SK-N-MC (cell line): ENCODE results near the gene LAMC3.

Source experiments
- EZH2 ChIP-seq: fragments of 200-600 bp; sonication (generic); IDR thresholded peaks from one replicate; pipeline ENCODE4 v1.6.1; 2017; ENCODE audit warnings: antibody characterized with exemption
- POLR2AphosphoS5 ChIP-seq: IDR thresholded peaks from 2 replicates; pipeline ENCODE4 v1.6.1; 2012; ENCODE audit warnings: mild to moderate bottlenecking, low read depth, low read length, borderline replicate concordance

- TF ChIP-seq POLR2AphosphoS5 (no peak), EZH2 (no peak)
These were observed 25.7 kb upstream of the LAMC3 start for GRCh38 chr9:130983359-130983670.
